HG03521 (cell line): ENCODE data around the gene AMFR.

Experiments used
- ATAC-seq: cut with Tn5 transposase; IDR thresholded peaks from one replicate; pipeline ENCODE4 v1.9.1; 2021; ENCODE audit warnings: mild to moderate bottlenecking, moderate library complexity; ENCODE audit not compliant: unreplicated experiment

AMFR gene

GRCh38 chr16:56424404-56424764 is 961 bp downstream of the AMFR start:
- no peak for ATAC-seq

DNA sequence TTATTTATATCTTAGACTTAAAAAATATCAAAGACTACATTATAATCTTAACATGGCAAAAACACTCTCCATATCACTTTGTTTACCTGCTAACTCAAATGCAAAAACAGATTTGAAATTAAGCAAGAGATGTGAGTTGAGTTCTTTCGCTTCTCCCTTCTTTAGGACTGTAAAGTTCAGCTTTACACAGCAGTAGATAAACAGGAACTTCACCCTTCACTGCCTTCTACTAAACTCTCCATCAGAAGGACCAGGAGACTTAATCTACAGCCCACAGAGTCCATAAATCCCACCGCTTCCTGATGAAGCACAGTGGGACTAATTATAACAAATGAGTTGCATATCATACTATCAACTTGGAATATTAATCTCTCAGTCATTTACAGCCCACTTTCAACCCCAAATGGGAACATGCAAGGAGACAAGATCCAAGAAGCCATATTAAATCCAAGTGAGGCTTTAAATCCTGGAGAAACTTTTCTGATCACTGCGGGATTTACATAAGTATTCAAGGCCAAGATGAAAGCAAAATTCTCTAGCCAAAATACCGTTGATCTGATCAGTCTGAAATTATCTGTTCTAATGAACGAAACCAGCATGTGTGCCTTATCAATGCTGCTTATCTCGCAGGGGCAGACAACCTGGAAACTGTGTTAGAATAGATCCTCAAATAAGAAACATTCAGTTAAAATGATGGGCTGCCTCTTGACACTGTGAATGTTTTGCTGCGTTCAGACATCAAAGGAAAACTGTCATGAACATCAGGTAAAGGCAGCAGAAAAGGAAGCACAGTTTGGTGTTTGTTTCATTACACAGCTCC is 1.6 kb downstream of the AMFR start:
- no peak for ATAC-seq

DNA sequence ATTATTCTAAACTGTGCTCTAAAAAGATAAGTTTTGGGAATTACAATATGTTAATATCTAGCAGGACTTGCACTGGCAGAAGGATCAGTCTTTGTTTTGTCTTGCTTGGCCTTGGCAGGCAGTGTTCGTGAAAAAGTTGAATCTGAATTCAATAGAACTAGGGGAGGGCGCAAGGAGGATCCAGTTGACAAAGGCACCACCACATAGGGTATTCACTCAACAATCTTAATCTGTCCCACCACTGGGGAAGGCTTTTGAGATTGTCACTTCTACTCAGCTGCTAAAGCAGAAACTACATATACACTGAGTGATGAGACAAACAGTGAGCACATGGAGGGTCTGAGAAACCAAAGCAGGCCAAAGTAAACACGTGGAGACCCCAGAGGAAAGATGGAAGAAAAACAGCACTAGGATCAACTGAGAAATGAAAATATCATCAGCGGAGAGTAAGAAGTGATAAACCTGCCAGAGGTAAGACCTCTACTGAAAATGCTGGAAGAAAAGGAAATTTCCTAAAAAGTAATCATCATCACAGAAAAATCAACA is 2.4 kb downstream of the AMFR start:
- no peak for ATAC-seq

DNA sequence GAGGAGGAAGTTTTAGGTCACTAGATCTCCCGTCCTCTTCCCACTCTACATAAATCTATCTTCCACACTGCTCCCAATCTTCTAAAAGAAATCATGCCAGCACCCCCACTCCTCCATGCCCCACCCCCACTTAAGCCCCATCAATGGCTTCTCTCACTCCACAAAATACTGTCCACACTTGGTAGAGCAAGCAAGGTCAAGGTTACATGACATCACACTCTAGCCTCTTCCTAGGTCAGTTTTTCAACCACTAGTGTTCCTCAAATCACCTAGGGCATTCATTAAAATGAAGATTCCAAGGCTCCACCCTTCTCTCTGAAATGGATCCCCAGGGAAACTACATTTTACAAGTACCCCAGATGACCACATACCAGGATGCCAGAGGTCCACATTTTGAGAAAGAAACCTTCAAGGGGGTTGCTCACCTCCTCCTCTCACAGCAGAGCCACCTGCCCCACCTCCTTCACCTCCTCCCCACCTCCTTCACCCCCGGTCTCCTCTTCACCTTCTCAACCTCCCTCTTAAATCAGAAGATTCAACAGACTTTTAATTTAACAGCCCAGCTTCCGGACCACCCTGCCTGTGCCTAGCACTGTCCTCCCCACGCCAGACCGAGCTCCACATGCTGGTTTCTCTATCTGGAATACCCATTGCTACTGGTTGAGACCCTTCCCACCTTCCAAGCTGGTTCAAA is 3.2 kb downstream of the AMFR start:
- no peak for ATAC-seq

DNA sequence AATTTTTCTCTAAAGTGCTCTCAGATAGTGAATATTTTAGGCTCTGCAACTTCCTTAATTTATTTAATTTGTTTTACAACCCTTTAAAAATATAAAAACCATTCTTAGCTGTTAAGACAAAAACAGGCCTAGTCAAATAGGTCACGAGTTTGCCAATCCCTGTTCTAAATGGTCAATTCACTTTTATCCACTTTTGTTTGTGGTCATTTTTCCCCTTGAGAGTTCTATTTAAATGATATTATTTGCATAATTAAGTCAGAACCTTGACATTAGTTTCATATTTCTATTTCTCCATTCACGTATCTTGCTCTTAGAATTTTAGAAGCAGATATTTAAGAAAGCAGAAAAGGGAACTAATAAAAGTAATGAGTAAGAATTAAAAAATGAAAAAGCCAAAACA is 4.0 kb downstream of the AMFR start:
- no peak for ATAC-seq

DNA sequence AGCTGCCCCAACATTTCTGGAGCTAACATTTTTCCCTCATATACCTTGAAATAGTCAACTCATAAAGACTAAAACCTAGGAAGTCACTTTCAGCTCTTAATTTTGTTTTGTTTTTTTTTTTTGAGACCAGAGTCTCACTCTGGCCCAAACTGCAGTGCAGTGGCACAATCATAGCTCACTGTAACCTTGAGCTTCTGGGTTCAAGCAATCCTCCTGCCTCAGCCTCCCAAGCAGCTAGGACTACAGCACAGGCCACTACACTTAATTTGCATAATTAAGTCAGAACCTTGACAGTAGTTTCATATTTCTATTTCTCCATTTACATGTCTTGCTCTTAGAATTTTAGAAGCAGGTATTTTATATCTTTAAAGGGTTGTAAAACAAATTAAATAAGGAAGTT is 4.7 kb downstream of the AMFR start:
- no peak for ATAC-seq

GRCh38 chr16:56419740-56420548 is 5.4 kb downstream of the AMFR start:
- ATAC-seq = no peak

DNA sequence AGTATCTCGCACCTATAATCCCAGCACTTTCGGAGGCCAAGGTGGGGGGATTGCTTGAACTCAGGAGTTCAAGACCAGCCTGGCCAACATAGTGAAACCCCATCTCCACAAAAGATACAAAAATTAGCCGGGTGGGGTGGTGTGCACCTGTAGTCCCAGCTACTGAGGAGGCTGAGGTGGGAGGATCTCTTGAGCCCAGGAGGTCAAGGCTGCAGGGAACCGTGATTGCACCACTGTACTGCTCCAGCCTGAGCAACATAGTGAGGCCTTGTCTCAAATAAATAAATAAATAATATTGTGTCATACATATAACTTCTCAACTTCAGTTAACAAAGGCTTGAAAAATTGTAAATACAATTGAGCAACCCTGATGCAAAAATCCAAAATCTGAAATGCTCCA is 8.2 kb downstream of the AMFR start:
- ATAC-seq = no peak

- ATAC-seq = no peak
Measured at GRCh38 chr16:56415875-56416274, 9.5 kb downstream of the AMFR start.

- ATAC-seq = no peak
Measured at GRCh38 chr16:56414366-56414765, 11.0 kb downstream of the AMFR start.

- no peak for ATAC-seq
Measured at GRCh38 chr16:56413381-56413780, 12.0 kb downstream of the AMFR start.

GRCh38 chr16:56411624-56412023 is 13.7 kb downstream of the AMFR start:
- no peak for ATAC-seq

GRCh38 chr16:56411123-56411522 is 14.2 kb downstream of the AMFR start:
- no peak for ATAC-seq

GRCh38 chr16:56409195-56409594 is 16.1 kb downstream of the AMFR start:
- no peak for ATAC-seq

- ATAC-seq = no peak
Measured at GRCh38 chr16:56408379-56409098, 16.8 kb downstream of the AMFR start.

DNA sequence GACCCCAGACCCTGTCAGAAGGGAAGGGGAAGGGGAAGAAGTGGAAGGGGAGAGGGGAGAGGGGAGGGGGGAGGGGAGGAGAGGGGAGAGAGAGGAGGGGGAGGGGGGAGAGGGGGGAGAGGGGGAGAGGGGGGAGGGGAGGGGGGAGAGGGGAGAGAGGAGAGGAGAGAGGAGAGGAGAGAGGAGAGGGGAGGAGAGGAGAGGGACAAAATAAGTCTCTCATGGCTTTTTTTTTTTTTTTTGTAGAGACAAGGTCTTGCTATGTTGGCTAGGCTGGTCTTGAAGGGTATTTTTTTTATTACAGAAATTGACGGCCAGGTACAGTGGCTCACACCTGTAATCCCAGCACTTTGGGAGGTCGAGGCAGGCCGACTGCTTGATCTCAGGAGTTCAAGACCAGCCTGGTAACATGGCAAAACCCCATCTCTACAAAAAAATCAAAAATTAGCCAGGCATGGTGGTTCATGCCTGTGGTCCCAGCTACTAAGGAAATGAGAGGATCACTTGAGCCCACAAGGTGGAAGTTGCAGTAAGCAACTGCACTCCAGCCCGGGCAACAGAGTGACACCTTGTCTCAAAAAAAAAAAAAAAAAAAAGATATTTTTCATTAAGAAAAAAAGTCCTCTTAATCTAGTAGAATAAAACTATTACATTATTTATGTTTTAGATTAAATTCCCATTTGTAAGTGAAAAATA is 19.2 kb downstream of the AMFR start:
- ATAC-seq = no peak

DNA sequence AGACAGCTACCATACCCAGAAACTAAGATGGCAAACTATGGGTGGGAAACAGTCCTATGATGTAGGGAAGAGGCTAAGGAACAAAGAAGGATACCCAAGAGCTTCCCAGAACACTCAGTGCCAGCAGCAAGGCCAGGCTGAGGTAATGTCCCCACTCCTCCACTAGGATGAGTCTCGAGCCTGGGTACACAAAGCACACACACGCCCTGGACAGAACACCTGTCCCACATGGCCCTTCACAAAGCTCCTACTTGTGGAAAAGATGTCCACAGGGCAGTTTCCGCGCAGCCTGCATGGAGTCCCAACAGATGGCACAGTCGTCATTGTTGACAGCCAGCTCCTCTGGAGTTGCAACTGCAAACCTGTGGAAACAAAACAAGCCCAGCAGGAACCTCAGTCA is 23.9 kb downstream of the AMFR start:
- no peak for ATAC-seq

- no peak for ATAC-seq
Measured at GRCh38 chr16:56400458-56400857, 24.9 kb downstream of the AMFR start.

GRCh38 chr16:56399486-56399885 is 25.9 kb downstream of the AMFR start:
- no peak for ATAC-seq

DNA sequence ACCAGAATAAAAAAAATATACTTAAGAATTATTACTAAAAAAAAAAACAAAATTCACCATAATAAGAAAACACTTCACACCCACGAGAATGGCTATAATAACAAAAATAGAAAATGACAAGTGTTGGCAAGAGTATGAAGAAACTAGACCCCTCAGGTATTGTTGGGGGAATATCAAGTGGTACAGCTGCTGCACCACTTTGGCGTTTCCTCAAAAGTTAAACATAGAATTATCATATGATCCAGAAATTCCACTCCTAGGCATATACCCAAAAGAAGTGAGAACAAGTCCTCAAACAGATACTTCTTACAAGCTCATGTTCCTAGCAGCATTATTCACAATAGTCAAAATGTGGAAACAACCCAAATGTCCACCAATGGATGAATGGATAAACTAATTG is 26.3 kb downstream of the AMFR start:
- no peak for ATAC-seq
